ENCODE results near the gene KDM1A.

DNA sequence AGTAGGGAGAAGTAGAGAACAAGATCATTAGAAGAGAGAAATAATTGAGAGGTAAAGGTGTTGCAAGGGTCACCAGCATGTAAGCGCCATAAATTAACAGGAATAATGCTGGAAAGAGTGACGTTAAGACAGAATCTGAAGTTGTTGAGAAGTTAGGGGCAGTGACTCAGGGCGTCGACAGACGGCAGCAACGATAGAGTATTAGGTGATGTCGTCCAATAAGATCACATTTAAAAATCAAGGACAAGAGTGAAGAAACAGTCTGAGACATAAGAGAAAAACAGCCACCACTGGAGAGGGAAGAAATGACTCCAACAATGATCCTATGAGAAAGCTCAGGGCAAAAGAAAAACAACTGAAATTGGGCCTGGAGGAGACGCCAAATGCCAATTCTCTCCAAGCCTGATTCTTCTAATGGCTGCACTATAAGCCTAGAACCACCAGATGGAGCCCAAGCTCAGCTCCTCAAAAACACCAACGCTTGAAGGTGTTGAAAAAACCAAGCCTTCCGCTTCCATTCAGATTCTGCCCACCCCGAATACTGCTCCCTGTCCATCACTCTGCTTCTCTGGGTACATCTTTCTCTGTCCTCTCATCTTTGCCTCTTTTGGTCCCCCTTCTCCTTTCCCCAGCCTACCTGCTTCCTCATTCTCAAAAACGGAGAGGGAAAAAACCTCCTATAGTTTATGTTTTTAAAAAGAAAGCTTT, 79.3 kb downstream of the KDM1A start:
- TF ChIP-seq ZFP3 (CRISPR knock-in tag; IDR thresholded peaks at IDR 0.05) (no peak), PATZ1 (CRISPR knock-in tag; IDR thresholded peaks at IDR 0.05; ENCODE audit: borderline replicate concordance) (no peak), GLIS3 (CRISPR knock-in tag; IDR thresholded peaks at IDR 0.05) (no peak), ZC3H10 (CRISPR knock-in tag; IDR thresholded peaks at IDR 0.05) (no peak), TOX (CRISPR knock-in tag; IDR thresholded peaks at IDR 0.05; ENCODE audit: borderline replicate concordance) (no peak), CSRNP3 (CRISPR knock-in tag; IDR thresholded peaks at IDR 0.05) (no peak), ZNF8 (CRISPR knock-in tag; IDR thresholded peaks at IDR 0.05) (no peak), BACH2 (CRISPR knock-in tag; IDR thresholded peaks at IDR 0.05; ENCODE audit: borderline replicate concordance) (no peak)

Data from SK-N-SH treated with all-trans-retinoic acid at 6 μM for 48 hours (cell line).